ENCODE measurements around the gene PPP6R2.
"Not testable (repeated sequence)": the region's sequence is repeated elsewhere in the genome, so short reads cannot be mapped to it uniquely, and the experiment has no call there.

Gene PPP6R2

DNA sequence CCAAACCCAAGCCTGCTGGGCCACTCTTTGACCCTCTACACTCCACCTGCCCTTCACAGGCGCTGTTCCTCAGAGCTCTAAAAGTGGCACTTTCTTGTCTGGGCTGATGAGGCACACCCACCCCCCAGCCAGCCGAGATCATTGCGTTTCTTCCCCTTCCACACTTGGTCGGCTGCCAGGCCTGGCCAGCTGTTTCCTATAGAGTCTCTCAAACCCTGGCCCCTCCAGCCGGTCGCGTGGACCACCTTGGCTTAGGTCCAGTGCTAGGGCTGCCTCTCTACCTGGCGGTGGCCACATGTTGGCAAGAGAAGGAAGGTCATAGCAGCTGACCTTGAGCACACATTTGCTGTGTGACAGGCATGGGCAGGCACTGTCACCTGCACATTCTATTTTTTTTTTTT lies 60.6 kb downstream of the PPP6R2 start:
- DNase-seq: no peak

DNA sequence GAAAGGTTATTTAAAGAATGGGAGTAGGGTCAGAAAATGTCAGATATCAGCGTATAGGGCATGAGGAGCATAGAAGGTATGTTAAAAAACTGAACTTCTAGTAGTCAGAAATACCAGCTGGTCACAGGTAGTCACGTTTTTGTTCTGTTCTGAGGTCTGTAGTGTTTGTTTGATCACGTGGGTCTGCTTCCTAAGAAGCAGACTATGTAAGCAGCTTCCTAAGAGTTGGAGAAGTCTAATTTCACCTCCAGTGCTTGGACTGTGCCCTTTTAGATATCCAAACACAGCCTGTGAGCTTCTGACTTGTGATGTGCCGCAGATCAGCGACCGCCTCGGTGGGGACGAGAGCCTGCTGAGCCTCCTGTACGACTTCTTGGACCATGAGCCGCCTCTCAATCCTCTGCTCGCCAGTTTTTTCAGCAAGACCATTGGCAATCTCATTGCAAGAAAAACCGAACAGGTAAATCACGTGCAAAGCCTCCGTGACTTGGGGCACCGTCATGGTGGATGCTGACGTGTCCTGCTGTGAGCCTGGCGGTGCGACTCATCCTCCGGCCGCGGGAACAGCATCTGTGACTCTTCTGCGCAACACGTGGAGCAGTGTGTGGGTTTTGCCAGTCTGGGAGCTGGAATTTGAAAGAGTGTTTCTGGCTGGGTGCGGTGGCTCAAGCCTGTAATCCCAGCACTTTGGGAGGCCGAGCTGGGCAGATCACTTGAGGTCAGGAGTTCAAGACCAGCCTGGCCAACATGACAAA lies 63.5 kb downstream of the PPP6R2 start:
- DNase-seq: no peak

DNA sequence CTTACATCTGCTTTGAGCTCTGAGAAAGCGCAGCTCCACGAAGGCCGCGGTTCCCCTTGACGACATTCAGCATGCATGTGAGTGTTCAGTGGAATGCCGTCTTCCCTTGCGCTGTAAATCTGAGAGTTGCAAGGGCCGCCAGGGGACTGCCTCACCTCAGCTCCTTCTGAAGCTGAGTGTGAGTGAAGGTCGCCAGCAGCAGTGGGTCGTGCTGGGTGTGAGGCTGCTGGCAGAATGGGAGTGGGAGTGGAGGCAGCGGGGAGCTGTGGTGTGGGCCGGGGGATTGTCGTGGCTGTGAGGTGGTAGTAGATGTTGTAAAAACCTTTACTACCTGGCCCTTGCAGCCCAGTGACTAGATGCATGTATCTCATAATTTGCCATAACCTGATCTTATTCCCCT lies 65.2 kb downstream of the PPP6R2 start:
- no peak for DNase-seq

DNA sequence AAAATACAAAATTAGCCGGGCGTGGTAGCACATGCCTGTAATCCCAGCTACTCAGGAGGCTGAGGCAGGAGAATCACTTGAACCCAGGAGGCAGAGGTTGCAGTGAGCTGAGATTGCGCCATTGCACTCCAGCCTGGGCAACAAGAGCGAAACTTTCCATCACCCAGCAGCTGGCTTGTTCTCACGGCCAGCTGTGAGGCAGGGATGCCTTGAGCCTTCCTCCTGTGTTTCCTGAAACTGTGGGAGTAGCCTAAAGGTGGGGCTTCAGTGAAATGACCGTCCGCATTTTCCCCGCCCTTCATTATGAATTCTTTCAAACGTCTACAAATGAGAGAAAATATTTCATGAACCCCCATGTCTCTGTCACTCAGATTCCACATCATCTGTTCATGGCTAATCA lies 65.8 kb downstream of the PPP6R2 start:
- not testable (repeated sequence) for DNase-seq

DNA sequence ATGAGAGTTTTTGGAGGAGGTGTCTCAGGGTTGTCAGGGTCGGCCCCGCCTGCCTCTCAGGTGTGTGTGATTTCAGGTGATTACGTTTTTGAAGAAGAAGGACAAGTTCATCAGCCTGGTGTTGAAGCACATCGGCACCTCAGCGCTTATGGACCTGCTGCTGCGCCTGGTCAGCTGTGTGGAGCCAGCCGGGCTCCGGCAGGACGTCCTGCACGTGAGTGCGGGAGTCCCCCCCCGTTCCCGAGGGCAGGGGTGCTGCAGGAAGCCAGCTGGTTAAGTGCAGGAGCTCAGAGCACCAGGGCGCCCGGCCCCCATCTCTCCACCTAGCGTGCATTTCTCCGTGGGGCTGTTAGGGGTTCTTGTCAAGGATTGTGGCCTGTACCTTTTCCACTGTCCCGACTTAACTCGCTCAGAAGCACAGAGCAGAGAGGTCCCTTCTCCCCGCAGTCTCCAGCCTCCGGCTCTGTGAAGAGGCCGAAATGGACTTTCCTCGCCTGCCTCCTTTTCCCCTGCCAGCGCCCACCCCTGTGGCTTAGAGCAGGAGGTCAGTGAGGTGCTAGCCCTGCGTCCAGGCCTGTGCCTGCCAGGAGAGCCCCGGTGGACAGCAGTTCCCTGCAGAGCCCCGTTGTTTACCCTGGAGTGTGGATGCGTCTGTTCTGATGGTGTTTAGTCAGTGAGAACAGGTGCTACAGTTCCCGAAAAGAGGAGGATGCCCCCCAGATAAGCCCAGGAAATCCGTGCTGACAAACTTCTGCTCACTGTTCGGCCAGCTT lies 71.5 kb downstream of the PPP6R2 start:
- no peak for DNase-seq

- DNase-seq: no peak
Observed at GRCh38 chr22:50415426-50415825, 72.3 kb downstream of the PPP6R2 start.

GRCh38 chr22:50416996-50417395 lies 73.9 kb downstream of the PPP6R2 start:
- no peak for DNase-seq

- no peak for DNase-seq
Observed at GRCh38 chr22:50417411-50418210, 74.5 kb downstream of the PPP6R2 start.

- DNase-seq: no peak
Observed at GRCh38 chr22:50418624-50419023, 75.5 kb downstream of the PPP6R2 start.

DNA sequence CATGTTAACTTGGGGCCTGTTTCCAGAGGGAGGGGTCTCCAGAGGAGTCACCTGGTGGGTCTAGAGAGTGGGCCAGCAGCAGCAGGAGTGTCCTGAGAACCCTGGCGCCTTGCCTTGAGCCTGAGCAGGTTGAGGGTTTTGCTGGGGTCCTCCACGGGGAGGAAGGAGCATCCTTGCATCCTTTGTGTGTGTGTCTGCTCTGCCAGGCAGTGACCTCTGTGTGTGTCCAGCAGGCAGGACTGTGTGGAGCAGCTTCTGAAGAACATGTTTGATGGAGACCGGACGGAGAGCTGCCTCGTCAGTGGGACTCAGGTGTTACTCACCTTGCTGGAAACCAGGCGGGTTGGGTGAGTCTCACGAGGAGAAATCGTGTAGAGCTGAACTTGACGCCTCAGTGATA lies 76.0 kb downstream of the PPP6R2 start:
- no peak for DNase-seq

DNA sequence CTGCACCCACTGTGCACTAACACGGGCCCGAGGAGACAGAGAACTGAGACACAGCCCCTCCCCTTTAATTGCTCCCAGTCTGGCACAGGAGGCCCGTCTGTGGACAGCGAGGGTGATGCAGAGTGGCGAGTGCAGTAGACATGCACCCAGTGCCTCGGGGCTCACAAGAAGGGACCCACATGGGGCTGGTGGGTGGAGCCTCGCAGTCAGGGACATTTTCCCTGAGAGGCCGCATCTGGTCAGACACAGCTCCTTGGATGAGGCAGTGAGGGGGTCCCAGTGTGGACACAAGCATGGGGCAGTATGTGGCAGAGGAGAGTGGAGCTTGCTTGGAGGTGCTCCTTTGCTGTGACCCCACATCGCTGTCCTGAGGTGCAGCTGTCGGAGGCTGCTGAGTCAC lies 76.9 kb downstream of the PPP6R2 start:
- DNase-seq: no peak

GRCh38 chr22:50420581-50420980 lies 77.5 kb downstream of the PPP6R2 start:
- DNase-seq: no peak

GRCh38 chr22:50422046-50422445 lies 78.9 kb downstream of the PPP6R2 start:
- no peak for DNase-seq

- no peak for DNase-seq
Observed at GRCh38 chr22:50422961-50423815, 80.1 kb downstream of the PPP6R2 start.

DNA sequence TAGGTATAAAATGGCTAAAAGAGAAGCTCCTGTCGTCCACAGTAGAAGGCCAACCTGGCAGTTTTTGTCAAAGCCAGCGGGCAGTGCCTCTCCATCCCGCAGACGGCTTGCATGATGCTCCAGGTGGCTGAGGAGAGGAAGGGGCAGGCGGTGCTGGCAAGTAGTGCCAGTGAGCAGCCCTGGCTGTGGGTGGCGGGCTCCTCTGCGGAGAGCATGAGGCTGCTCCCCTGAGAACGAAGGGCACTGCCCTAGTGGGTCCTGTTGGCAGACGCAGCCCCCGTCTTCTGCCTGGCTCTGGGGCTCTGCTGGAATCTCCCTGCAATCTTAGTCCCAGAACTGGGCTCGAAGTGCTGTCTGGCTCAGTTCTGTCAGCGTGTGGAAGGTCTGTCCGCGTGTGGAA lies 80.8 kb downstream of the PPP6R2 start:
- no peak for DNase-seq

DNA sequence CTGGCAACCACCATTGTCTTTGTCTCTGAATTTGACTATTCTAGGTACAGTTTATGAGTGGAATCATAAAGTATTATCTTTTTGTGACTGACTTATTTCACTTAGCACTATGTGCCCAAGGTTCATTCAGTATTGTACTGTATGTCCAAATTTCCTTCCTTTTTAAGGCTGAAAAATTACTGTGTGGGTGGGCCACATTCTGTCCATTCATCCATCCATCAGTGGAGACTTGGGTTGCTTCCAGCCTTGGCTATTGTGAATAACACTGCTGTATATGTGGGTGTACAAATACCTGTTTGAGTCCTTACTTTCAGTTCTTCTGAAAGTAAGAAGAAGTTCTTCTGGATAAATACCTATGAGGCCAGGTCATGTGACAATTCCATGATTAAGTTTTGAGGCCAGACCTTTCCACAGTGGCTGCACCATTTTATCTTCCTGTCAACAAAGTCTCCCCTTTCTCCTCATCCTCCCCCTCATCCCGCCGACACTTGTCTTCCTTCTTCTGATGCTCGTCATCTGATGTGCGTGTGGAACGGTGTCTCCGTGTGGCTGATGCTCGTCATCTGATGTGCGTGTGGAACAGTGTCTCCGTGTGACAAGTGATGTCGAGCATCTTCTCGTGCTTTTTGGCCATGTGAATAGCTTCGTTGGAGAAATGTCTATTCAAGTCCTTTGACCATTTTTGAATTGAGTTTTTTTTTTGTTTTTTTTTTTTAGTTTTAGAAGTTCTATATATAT lies 82.2 kb downstream of the PPP6R2 start:
- no peak for DNase-seq

DNA sequence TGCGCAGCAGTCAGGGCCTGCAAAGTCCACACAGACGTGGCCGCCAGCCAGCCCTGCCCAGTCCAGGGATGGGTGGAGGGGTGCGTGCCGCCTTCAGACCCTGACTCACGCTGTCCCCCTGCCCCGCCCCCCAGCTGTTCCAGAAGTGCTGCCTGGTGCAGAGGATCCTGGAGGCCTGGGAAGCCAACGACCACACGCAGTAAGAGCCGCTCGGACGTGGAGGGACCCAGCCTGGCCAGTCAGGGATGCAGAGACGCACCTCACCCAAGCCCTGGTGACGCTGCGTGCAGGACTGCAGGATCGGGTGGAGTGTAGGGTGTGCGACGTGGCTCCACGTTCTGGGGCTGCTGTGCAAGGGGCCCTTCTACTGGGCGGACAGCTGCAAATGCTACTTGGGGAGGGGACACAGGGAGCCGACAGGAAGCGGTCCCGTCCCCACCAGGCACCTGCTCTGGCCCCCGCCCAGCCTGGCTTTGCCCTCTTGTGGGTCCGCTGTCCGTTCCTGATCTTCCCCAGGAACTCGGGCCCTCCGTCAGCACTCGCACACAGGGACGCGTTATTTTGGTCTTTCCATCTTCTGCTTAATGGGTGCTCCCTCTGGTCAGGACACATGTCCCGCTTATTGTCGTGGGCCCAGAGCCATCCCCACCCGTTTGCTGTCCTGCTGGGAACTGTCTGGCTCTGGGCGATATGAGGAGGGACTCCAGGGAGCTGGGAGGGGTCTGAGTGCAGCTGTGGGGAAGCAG lies 89.2 kb downstream of the PPP6R2 start:
- no peak for DNase-seq

- not testable (repeated sequence) for DNase-seq
Observed at GRCh38 chr22:50432877-50433510, 89.9 kb downstream of the PPP6R2 start.

- no peak for DNase-seq
Observed at GRCh38 chr22:50434849-50435248, 91.7 kb downstream of the PPP6R2 start.

DNA sequence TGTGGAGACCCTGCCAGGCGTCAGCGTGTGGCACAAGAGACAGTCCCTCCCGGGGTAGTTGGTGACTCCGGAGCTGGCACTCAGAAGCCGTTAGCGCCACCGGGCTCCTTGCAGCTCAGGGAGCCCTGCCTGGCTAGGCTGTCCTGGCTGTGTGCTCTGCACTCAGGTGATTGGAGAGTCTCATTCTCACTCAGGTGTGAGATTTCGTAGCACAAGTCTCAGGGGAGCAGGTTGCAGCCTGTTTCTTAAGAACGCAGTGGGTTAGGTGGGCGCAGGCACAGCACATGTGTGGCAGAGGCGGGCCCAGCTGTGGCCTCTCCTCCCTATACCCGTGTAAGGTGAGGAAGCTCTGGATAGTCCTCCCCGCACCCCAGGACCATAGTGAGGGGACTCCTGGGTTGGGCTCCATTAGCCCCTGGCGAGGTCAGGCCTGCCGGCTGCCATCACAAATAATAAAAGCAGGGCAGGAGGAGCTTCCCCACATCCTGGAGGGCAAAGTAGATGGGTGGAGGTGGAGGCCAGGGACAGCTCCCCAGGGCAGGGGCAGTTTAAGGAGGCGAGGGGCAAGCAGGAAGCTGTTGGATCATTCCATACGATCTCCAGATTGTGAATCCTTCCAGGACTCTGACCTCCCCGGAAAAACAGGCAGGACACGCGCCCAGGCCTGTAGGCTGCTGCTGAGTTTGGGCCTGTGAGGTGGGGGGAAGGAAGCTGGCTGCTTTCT lies 92.3 kb downstream of the PPP6R2 start:
- no peak for DNase-seq
